Retinal pigment epithelial cell (primary cell): ENCODE results near the gene PADI4.
A peak's percentile ranks its signal among the peaks of the same experiment; 100 is the strongest.
"Not testable (repeated sequence)": the region's sequence is repeated elsewhere in the genome, so short reads cannot be mapped to it uniquely, and the experiment has no call there.

Source experiments
- DNase-seq: peaks from one replicate; pipeline ENCODE4 v3.0.0-alpha.2; 2010; ENCODE audit warnings: low read depth
- H3K4me3 ChIP-seq: 2 replicates; pipeline ENCODE4 v1.5.1; 2011; ENCODE audit warnings: mild to moderate bottlenecking, low read length, control low read depth, moderate library complexity
- TF ChIP-seq, protein P1 (sequence below): conservative IDR thresholded peaks from 2 replicates; pipeline ENCODE4 v1.5.1; 2011; ENCODE audit warnings: low read depth, low read length, control low read depth, inconsistent platforms

Gene PADI4

DNA sequence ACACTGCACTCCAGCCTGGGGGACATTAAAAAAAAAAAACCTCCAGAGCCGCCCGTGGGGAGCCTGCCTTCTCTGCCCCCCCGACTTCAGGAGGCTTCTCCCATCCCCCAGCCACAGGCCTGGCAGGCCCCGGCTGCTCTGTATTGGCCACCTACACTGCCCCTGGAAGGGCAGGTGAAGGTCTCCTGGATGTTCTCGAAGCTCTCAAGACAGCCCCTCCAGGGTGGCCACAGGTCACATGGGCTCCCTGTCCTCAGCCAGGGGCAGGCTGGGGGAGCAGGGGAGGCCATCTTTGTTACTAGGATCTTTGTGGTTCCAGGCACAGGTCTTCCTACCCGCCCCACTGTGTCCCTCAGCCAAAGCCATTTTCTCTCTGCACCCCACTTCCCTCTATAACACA lies 96.8 kb downstream of the PADI4 start:
- no peak overlapping the region for H3K4me3 ChIP-seq
- TF ChIP-seq, protein P1, sequence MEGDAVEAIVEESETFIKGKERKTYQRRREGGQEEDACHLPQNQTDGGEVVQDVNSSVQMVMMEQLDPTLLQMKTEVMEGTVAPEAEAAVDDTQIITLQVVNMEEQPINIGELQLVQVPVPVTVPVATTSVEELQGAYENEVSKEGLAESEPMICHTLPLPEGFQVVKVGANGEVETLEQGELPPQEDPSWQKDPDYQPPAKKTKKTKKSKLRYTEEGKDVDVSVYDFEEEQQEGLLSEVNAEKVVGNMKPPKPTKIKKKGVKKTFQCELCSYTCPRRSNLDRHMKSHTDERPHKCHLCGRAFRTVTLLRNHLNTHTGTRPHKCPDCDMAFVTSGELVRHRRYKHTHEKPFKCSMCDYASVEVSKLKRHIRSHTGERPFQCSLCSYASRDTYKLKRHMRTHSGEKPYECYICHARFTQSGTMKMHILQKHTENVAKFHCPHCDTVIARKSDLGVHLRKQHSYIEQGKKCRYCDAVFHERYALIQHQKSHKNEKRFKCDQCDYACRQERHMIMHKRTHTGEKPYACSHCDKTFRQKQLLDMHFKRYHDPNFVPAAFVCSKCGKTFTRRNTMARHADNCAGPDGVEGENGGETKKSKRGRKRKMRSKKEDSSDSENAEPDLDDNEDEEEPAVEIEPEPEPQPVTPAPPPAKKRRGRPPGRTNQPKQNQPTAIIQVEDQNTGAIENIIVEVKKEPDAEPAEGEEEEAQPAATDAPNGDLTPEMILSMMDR = no peak
- no peak for DNase-seq

DNA sequence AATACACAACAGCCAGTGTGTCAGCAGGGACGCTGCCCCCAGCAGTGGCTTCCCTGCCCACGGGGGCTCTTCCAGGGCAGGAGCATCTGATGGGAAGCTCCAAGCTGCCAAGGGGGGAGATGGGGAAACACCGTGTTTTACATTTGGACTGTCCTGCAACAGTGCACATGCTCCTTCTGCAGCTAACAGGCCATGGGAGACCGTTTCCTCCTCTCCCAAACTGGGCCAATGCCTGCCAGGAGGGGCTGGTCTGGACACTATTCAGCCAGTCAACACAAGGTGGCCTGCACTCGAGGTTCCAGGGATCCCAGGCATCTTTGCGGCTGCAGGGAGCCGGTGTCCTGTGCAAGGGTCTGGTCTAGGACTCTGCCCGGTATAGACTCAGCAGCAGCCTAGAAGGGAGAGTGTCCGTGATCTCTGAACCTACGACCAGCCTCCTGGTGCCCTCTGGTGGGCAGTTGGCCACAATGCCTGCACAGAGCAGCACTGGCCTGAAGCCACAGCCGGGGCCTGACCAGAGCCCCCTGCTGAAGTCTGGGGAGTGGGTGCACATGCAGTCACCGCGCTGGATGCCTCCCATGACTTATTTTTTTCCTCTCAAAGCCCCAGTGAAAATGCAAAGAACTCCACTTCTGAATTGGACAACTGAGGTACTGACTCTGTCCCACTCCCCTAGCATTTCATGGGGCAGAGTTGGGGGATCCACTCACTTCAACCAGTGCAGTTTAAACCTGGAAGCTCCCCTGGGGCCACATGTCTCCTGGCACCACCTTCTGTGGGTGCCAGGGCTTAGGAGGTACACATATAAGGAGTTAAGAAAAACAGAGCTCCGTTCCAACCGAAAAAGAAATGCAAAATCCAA lies 98.1 kb downstream of the PADI4 start:
- TF ChIP-seq, protein P1 = peak; percentile 88
- DNase-seq = no peak
- H3K4me3 ChIP-seq = peak overlapping the region; percentile 71

DNA sequence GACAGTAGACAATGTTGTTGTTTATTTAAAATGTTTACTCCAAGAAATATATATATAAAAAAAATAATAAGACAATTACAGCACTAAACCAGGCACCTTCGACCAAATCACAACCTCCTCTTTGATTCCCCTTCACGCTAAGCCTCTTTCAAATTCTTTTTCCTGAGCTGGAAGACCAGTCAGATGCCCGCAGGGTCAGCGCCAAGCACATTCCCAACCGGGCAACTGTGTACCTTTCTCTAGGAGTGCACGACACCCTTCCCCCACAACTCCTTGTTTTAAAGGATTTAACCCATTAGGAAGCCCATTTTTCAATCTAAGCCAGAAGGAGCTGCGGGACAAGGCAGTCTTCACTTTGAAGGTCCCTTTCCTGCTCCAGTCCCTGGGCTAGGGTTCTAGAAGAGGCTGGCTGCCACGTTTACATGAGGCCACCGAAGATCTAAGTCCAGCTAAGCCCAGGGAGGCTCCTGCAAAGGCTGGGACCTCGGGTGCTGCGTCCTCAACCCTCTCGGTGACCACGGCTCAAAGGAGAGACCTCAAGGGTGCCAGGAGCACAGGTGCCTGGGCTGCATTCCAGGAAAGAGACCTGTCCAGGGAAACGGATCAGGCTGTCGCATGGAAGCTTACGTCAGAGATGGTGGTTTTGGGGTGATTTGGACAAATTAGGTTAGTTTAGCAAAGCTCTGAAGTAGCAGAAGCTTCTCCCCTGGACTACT lies 98.9 kb downstream of the PADI4 start:
- DNase-seq = not testable (repeated sequence)
- peak overlapping the region; percentile 71 for H3K4me3 ChIP-seq

DNA sequence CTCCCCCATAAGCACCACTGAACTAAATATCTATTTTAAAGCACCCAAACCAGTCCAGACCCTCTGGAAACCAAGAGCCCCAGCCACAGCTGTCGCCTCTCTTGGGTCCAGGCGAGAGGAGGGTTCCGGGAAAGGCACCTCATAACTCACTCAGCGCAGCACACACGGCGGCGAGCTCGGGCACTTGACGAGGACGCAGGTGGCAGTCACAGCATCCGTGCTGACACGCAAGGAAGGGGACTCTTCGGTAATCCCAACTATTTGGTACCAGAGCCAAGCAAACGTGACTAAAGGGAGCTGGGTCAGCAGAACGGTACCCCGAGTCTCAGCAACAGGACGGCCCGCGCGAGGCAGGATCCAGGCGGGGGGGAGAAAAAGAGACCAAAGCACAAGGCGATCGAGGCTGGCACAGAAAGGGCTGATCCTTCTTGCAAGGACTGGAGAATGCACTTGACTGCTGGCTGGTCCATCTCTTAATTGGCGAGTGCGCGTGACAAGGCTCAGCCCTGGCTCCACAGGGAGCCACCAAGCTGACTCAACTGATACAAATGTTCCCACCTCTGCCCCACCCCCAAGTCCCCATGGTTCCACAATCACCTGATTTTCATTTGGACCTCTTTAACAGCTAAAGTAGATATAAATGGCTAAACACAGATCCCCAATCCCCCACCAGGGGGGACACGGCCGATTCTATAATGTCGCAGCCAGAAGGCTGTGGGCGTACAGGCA lies 100.0 kb downstream of the PADI4 start:
- TF ChIP-seq, protein P1 = peak; percentile 34
- DNase-seq = peak; percentile 90
- peak overlapping the region; percentile 71 for H3K4me3 ChIP-seq

DNA sequence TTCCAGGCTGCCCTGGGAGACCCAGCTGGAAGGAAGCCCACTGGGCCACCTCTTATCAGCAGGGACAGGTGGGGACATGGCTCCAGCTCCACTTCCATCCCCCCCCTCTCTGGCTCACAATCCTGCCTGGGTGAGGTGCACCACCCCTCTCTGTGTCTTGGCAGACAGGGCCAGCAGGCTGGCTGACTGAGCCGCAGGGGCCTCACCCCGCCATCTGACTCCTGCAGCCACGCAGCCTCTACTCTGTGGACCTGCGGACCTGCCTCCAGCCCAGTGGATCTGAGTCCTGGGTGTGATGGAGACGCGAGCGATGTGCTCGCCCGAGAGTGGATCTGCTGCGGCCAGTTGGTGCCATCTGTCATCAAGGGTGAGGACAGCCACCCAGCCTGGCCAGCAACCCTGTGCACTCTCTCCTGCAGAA lies 101.4 kb downstream of the PADI4 start:
- no peak for DNase-seq
- TF ChIP-seq, protein P1 = no peak
- no peak overlapping the region for H3K4me3 ChIP-seq

DNA sequence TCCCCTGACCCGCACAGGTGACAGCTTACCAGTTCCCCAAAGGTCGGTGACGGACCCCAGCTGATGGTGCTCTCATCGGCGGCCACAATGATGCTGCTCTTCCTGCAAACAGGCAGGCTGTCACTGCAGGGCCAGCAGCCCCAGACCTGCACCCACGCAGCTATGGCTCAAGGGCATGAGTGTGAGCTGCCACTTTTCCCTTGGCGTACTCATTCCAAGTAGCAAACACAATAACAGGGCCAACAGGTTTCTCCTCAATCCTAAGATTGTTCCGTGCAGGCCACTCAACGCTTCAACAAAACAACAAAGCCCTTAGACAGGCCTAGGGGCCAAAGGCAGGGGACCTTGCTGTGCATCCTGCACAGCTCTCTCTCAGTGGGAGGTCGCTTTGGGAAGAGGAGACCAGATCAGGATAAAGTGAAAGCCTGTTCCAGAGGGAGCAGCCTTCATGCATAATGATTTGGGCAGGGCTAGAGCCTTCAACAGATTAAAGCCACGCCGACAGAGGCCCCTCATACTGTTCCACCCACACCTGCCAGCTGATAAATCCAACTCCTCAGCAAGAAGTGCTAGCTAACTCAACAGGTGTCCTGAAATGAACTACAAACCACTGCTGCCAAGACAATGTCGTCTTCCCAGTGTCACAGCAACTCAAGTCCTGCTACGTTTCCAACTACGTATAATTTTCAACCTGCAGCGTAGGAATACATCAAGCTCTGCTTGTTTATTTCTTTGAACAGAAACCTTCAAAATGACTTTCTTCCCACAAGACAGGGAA lies 104.3 kb downstream of the PADI4 start:
- H3K4me3 ChIP-seq = no peak overlapping the region
- DNase-seq = no peak
- TF ChIP-seq, protein P1 = no peak
